D721Med (cell line): ENCODE measurements around the gene REX1BD.

ENCODE experiments used
- DNase-seq: peaks from one replicate; pipeline ENCODE4 v3.0.0; 2011; ENCODE audit warnings: low spot score; ENCODE audit not compliant: insufficient read length
- FAIRE-seq: peaks from 2 replicates; lab custom pipeline; 2011; peaks lifted over from hg19 to GRCh38; lab: Jason Lieb, UNC
- TF ChIP-seq, protein P1 (sequence below): IDR thresholded peaks from 2 replicates; pipeline ENCODE4 v1.5.1; 2012; ENCODE audit warnings: mild to moderate bottlenecking, control low read depth; ENCODE audit not compliant: insufficient read depth; ENCODE audit errors: missing control alignments

REX1BD gene

DNA sequence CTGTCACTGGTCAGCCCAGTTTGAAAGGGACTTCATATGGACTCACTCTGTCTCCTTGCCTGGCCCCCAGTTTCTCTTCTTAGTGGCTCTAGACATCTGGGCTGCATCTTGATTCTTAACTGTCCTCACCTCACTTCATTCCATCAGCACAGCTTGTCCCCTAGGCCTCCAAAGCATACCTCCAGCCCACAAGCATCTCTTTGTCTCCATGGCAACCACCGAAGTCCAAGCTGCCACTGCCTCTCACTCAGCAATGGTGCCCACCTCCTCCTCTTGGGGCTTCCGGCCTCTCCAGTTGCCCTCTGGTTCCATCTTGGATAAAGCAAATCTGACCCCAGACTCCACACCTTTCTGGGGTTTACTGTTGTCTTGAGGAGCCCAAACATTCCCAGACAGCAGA lies 38.3 kb downstream of the REX1BD start:
- no peak for DNase-seq
- TF ChIP-seq, protein P1, sequence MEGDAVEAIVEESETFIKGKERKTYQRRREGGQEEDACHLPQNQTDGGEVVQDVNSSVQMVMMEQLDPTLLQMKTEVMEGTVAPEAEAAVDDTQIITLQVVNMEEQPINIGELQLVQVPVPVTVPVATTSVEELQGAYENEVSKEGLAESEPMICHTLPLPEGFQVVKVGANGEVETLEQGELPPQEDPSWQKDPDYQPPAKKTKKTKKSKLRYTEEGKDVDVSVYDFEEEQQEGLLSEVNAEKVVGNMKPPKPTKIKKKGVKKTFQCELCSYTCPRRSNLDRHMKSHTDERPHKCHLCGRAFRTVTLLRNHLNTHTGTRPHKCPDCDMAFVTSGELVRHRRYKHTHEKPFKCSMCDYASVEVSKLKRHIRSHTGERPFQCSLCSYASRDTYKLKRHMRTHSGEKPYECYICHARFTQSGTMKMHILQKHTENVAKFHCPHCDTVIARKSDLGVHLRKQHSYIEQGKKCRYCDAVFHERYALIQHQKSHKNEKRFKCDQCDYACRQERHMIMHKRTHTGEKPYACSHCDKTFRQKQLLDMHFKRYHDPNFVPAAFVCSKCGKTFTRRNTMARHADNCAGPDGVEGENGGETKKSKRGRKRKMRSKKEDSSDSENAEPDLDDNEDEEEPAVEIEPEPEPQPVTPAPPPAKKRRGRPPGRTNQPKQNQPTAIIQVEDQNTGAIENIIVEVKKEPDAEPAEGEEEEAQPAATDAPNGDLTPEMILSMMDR: no peak
- no peak for FAIRE-seq

DNA sequence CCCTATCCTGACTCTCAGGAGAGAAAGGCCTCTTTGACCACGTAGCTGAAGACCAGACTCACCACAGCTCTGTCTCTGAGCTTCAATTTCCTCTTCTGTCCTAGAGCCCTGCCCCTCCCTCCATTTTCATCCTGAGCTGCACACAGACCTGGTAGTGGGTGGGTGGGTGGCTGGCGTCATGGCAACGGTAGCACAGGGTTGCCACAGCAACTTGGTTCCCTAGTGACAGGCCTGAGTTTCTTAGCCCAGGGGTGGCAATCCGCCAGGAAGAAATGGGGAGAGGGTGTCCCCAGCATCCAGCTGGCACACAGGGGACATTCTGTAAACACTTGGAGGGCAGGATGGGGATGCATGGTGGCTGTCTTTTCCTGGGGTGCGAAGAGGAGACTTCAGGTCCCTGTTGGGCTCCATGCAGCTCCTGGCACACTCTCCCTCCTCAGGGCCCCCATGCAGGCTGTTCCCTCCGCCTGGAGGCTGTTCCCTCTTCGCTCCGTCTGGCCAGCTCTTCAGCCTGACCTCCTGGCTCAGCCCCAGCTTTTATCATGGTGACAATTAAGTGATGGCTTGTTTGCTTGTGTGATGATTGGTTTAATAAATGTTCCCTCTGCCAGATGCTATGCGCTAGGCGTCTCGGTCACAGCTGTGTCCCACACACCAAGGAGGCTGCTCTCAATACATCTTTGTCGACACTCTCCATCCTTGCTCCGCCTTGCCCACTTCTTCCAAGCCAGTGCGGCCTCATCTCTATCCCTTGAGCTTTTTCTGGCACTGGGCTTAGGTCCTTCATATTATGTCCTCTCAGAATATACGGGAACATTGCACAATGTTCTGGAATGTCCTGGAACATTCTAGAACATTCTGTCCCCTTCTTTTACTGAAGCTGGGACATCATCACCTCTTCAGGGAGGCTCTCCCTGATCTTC lies 40.8 kb downstream of the REX1BD start:
- TF ChIP-seq, protein P1: no peak
- FAIRE-seq: no peak
- no peak for DNase-seq

DNA sequence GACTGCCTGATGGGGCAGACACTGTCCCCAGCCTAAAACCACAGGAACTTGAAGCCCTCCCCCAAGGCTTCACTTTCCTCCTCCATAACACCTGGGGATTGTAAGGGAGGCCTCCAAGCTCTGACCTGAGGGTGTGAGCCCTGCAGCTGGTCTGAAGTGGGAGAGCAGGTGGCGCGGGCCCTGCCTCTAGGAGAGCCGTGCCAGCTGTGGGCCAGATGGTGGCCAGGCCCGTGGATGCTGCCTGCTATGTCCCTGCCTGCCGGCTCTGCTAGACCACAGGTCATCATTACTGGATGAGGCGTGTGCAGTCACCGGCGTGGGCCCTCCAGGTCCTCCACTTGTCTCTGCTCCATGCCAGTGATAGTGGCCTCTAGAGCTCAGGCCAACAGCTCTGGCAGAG lies 44.7 kb downstream of the REX1BD start:
- TF ChIP-seq, protein P1: no peak
- DNase-seq: no peak

DNA sequence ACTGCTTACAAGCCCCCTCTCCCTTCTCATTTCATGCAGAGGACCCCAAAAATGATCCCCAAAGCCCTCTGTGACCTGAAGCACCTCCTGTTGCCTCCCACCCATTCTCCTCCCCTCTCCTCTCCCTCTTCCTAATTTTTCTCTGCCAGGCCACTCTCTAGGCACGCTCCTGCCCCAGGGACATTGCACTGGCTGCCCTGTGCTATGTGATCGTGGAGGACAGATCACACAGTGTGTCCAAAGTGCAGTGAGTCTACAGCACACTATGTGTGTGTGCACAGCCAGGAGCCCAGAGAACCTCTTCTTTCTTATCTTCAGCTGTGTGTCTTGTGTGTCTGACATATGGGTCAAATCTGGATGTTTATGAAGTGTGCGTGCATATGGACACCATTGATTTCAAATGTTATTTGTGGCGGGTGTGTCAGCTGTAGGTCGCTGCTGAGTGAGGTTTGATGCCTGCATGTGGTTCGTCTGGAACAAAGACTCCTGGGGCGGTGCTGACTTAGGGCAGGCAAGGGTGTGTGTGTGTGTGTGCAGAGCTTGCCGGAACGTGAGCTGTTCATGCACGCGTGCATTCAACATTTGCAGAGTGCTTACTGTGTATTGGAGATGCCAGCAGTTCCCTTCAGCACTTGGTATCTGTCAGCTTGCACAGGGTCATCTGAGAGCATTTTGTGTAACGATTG lies 46.2 kb downstream of the REX1BD start:
- DNase-seq (no peak), FAIRE-seq (no peak)
- TF ChIP-seq, protein P1: no peak

More for the DNA sequence above, 44.7 kb downstream of the REX1BD start:
- no peak for FAIRE-seq

DNA sequence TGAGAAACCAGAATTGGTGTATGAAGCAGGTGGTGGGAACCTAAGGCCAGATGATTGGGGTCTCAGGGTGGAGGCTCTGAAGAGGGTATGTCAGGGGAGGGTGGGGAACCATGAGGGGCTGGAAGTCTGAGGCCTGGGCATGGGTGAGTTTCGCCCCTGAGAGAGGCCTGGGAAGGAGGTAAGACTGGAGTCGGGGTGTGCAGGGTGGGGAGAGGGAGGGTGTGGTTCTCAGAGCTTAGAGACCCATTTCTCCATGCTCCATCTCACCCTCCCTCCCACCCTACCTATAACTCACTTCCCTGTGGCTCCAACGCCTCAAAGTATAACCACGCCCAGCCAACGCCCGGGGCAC lies 47.2 kb downstream of the REX1BD start:
- FAIRE-seq (no peak), DNase-seq (no peak)
- TF ChIP-seq, protein P1: no peak

DNA sequence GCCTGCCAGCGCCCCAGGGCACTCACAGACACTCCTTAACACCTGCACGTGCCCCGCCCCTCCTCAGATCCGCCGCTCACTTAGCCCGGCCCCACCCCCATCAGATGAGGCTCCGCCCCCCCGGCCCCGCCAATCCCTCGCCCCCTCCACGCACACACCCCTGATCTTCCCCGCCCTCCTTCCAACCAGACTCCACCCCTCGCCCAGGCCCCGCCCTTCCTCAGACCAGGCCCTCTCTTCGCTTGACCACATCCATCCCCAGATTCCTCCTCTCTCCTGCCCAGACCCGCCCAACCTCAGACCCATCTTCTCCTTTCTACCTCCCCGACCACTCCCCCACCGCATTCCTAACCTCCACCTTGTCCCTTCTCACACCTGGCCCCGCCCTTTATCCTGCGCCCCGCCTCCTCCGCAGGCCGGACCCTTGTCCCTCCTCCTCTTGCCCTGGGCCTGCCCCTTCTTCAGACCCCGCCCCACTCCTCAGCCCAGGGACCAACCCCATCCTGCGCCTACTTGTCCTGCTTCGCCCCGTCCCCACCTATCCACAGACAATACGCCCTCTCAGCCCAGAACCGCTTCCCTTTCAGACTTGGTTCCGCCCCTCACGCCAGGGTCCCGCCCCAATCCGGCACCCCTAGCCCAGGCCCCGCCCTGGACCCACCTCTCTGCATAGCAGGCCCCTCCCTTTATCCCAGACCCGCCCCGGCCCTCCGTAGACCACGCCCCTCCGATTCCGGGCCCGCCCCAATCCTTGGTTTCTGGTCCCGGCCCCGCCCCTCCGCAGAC lies 47.8 kb downstream of the REX1BD start:
- DNase-seq (peak; percentile 86), FAIRE-seq (no peak)
- TF ChIP-seq, protein P1: no peak
